Measurements from ENCODE around the gene MECP2.
A peak's percentile ranks its signal among the peaks of the same experiment; 100 is the strongest.

Gene MECP2

GRCh38 chrX:154044091-154044490, 53.4 kb downstream of the MECP2 start:
- intact Hi-C loops (cut with DNase I), result no loop called here
- DNase-seq, result no peak

GRCh38 chrX:154043003-154043763, 54.3 kb downstream of the MECP2 start:
- DNase-seq, result no peak
- intact Hi-C loops (cut with DNase I), result no loop called here

GRCh38 chrX:154040863-154041262, 56.7 kb downstream of the MECP2 start:
- DNase-seq, result no peak

GRCh38 chrX:154040307-154040756, 57.2 kb downstream of the MECP2 start:
- no peak for DNase-seq
- intact Hi-C loops (cut with DNase I), result no loop called here

More at GRCh38 chrX:154040863-154041262, 56.7 kb downstream of the MECP2 start:
- intact Hi-C loops (cut with DNase I), result no loop called here

- no peak for DNase-seq
- intact Hi-C loops (cut with DNase I), result no loop called here
These were observed 57.9 kb downstream of the MECP2 start for GRCh38 chrX:154039577-154039976.

- intact Hi-C loops (cut with DNase I), result no loop called here
- no peak for DNase-seq
These were observed 58.9 kb downstream of the MECP2 start for GRCh38 chrX:154038656-154039055.

GRCh38 chrX:154037754-154038153, 59.8 kb downstream of the MECP2 start:
- intact Hi-C loops (cut with DNase I), result no loop called here
- no peak for DNase-seq

- no peak for DNase-seq
- intact Hi-C loops (cut with DNase I), result no loop called here
These were observed 61.0 kb downstream of the MECP2 start for GRCh38 chrX:154036513-154036912.

GRCh38 chrX:154033848-154034247, 63.7 kb downstream of the MECP2 start:
- intact Hi-C loops (cut with DNase I), result no loop called here

GRCh38 chrX:154032653-154033052, 64.9 kb downstream of the MECP2 start:
- intact Hi-C loops (cut with DNase I), result no loop called here

More at GRCh38 chrX:154033848-154034247, 63.7 kb downstream of the MECP2 start:
- no peak for DNase-seq

GRCh38 chrX:154032160-154032559, 65.4 kb downstream of the MECP2 start:
- intact Hi-C loops (cut with DNase I), result no loop called here
- no peak for DNase-seq

More at GRCh38 chrX:154032653-154033052, 64.9 kb downstream of the MECP2 start:
- no peak for DNase-seq

GRCh38 chrX:154030715-154031305, 66.7 kb downstream of the MECP2 start:
- no peak for DNase-seq
- intact Hi-C loops (cut with DNase I), result no loop called here

- peak in 25 of 42 donors; percentile 17 to 70 (median 42) for DNase-seq
- intact Hi-C loops (cut with DNase I), result no loop called here
These were observed 67.3 kb downstream of the MECP2 start for GRCh38 chrX:154030266-154030665.

GRCh38 chrX:154029439-154029838, 68.1 kb downstream of the MECP2 start:
- intact Hi-C loops (cut with DNase I), result no loop called here
- no peak for DNase-seq

GRCh38 chrX:154028502-154029184, 68.9 kb downstream of the MECP2 start:
- no peak for DNase-seq
- intact Hi-C loops (cut with DNase I), result no loop called here

- no peak for DNase-seq
These were observed 69.5 kb downstream of the MECP2 start for GRCh38 chrX:154027986-154028385.

GRCh38 chrX:154027022-154027402, 70.5 kb downstream of the MECP2 start:
- DNase-seq, result no peak
- intact Hi-C loops (cut with DNase I), result no loop called here

More at GRCh38 chrX:154027986-154028385, 69.5 kb downstream of the MECP2 start:
- intact Hi-C loops (cut with DNase I), result no loop called here

- intact Hi-C loops (cut with DNase I), result no loop called here
- DNase-seq, result no peak
These were observed 71.1 kb downstream of the MECP2 start for GRCh38 chrX:154026136-154027021.

- intact Hi-C loops (cut with DNase I), result no loop called here
- DNase-seq, result peak in 2 of 42 donors; percentile 30 to 50
These were observed 72.3 kb downstream of the MECP2 start for GRCh38 chrX:154025230-154025629.
